ENCODE data around the gene GNB1. TPM values are rescaled to one million over a fixed set of nuclear protein-coding genes. Genes with fewer than 3 reads are reported as not detected.
"Not testable (repeated sequence)": the region's sequence is repeated elsewhere in the genome, so short reads cannot be mapped to it uniquely, and the experiment has no call there.

GNB1 gene
- total RNA-seq, 4 donors from 2014 or later = 154 to 200 (median 174) TPM

DNA sequence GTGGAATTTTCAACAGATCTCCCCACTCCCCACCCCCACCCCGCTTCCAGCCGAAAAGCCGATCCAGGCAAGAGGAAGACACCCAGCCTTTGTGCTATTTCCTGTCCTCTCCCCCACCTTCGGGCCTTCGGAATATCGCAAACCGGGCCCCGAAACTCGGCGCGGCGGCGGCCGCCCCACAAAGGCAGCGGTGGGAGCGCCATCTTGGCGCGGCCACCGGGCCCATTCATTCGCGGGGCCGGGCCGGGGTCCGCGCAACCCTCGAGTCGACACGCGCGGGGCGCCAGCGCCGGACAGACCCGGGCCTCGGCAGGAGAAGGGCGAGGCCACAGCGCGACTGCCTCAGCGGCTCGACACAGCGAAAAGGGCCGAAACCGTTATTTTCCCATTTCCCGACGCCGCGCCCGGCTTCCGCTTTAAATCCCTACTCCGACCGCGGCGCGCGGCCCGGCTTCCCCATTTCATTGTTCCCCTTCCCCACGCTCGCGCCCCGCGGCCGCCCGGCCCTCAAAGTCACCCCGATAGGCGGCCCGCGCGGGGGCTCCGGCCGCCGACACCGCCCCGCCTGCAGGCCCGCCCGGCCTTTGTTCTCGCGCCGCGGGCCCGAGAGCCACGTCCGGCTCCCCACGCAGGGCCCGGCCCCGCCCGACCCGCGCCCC lies 911 bp downstream of the GNB1 start:
- DNase-seq = peak; percentile 27 to 30
- 0 to 1% methylated on average over 12 to 21 of the region's 88 CpGs for WGBS, 2 donors

DNA sequence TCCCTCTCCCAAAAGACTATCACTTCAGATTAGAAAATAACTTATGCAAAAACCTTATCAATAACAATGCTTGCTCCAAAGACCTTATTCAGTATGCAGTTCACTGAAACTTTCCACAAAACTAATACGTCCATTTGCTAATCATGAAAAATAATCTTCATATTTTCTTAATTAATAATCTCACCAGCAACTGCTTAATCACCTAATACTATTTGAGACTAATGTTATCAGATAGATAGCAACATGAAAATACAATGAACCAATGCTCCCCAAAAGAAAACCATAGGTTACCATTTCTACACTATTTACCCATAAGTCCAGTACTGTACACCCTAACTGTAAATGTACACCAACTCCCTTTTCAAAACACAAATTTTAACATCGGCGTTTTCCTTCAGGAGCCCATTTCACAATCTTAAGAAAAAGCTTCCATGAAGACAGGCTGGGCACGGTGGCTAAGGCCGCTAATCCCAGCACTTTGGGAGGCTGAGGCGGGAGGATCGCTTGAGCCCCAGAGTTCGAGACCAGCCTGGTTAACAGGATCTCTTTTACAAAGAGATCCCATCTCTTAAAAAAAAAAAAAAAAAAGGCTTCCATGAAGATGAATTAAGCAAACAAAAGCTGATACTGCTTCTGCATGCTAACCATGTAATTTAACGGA lies 1.7 kb downstream of the GNB1 start:
- Histone ChIP-seq H3K9me3 (no peaks in the 10 kb centered on the region), H3K36me3 (no peaks in the 10 kb centered on the region), H3K27ac (peak overlapping the region in 1 of 3 donors; percentile 82), H3K27me3 (no peaks in the 10 kb centered on the region), H3K4me1 (peaks cover 41 to 54% of the 10 kb centered on the region in 2 donors), H3K4me3 (replicated peaks in 1 of 3) (peak overlapping the region; percentile 75 to 86 (median 79))
- intact Hi-C loops (cut with DNase I) = loop anchor here (10.0 kb wide), 1 partner anchor 54 kb away; no protein-coding TSS in a partner anchor
- TF ChIP-seq POLR2A (IDR thresholded peaks at IDR 0.05) = no peak
- TF ChIP-seq, protein P1, sequence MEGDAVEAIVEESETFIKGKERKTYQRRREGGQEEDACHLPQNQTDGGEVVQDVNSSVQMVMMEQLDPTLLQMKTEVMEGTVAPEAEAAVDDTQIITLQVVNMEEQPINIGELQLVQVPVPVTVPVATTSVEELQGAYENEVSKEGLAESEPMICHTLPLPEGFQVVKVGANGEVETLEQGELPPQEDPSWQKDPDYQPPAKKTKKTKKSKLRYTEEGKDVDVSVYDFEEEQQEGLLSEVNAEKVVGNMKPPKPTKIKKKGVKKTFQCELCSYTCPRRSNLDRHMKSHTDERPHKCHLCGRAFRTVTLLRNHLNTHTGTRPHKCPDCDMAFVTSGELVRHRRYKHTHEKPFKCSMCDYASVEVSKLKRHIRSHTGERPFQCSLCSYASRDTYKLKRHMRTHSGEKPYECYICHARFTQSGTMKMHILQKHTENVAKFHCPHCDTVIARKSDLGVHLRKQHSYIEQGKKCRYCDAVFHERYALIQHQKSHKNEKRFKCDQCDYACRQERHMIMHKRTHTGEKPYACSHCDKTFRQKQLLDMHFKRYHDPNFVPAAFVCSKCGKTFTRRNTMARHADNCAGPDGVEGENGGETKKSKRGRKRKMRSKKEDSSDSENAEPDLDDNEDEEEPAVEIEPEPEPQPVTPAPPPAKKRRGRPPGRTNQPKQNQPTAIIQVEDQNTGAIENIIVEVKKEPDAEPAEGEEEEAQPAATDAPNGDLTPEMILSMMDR (IDR thresholded peaks at IDR 0.05) = no peak
- 24 to 25% methylated on average over 9 of the region's 9 CpGs for WGBS, 2 donors
- DNase-seq = no peak

More for the DNA sequence above, 911 bp downstream of the GNB1 start:
- H3K4me3 ChIP-seq (replicated peaks in 1 of 3) = peak overlapping the region; percentile 75 to 86 (median 79)
- H3K36me3 ChIP-seq = no peaks in the 10 kb centered on the region
- intact Hi-C loops (cut with DNase I) = loop anchor here (5.0 to 10.0 kb wide), 2 partner anchors 55 to 113 kb away; partner anchors contain the start of gene NADK
- H3K27ac ChIP-seq = peak overlapping the region; percentile 66 to 86 (median 82)
- peaks cover 47 to 61% of the 10 kb centered on the region in 2 donors for H3K4me1 ChIP-seq
- H3K27me3 ChIP-seq = no peaks in the 10 kb centered on the region
- no peaks in the 10 kb centered on the region for H3K9me3 ChIP-seq
- TF ChIP-seq POLR2A (IDR thresholded peaks at IDR 0.05) = no peak
- TF ChIP-seq, protein P1 (IDR thresholded peaks at IDR 0.05) = no peak

DNA sequence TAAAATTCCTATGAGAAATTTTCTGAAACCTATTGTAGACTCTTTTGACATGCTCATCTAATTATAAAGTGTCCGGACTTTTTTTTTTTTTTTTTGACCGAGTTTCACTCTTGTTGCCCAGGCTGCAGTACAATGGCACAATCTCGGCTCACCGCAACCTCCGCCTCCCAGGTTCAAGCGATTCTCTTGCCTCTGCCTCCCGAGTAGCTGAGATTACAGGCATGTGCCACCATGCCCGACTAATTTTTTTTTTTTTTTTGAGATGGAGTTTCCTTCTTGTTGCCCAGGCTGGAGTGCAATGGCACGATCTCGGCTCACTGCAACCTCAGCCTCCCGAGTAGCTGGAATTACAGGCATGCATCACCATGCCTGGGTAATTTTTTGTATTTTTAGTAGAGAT lies 7.0 kb downstream of the GNB1 start:
- WGBS, 2 donors = 73 to 76% methylated on average over 11 of the region's 11 CpGs
- H3K4me1 ChIP-seq = peaks cover 55 to 70% of the 10 kb centered on the region in 2 donors
- not testable (repeated sequence) for DNase-seq; H3K27me3 ChIP-seq; H3K4me3 ChIP-seq (replicated peaks in 1 of 3); H3K9me3 ChIP-seq; H3K36me3 ChIP-seq
- peak overlapping the region in 2 of 3 donors; percentile 43 to 59 for H3K27ac ChIP-seq
- intact Hi-C loops (cut with DNase I) = loop anchor here (10.0 kb wide), 1 partner anchor 49 kb away; no protein-coding TSS in a partner anchor

DNA sequence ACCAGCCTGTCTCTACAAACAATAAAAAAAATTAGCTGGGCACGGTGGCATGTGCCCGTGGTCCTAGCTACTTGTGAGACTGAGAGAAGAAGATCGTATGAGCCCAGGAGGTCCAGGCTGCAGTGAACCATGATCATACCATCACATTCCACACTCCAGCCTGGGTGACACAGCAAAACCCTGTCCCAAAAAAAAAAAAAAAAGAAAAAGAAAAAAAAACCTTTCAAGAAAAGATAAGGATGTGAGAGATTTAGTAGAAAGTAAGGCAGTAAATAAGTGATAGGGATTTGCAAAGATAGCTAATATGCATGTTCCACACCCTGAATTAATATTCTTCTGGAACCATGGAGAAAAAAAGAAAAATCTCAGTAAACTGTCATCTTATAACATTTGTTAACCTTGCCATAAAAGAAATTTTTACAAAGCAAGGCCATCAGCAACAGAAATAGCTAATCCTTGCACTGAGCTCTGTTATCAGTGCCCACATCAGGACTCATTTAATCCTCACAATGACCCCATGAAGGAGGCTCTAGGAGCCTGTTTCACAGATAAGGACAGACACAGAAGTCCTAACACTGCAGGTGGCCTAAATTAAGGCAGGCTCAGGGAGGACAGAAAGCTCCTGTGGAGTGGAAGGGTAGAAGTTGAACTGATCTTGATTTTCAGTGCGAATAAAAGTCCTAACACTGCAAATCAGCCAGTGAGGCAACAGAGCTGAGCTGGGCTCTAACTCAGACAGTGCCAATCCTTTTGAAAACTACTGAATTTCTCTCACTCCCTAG lies 7.6 kb downstream of the GNB1 start:
- Histone ChIP-seq H3K9me3 (no peaks in the 10 kb centered on the region), H3K27me3 (no peaks in the 10 kb centered on the region), H3K4me1 (peaks cover 50 to 64% of the 10 kb centered on the region in 2 donors), H3K27ac (peak overlapping the region; percentile 43 to 59 (median 58)), H3K36me3 (no peaks in the 10 kb centered on the region), H3K4me3 (replicated peaks in 1 of 3) (no peak overlapping the region)
- DNase-seq = peak; percentile 50 to 62
- 25% methylated on average over 4 of the region's 4 CpGs for WGBS, 2 donors
- intact Hi-C loops (cut with DNase I) = loop anchor here (10.0 kb wide), 1 partner anchor 48 kb away; no protein-coding TSS in a partner anchor
- no peak for TF ChIP-seq POLR2A (IDR thresholded peaks at IDR 0.05)
- TF ChIP-seq, protein P1 (IDR thresholded peaks at IDR 0.05) = no peak

DNA sequence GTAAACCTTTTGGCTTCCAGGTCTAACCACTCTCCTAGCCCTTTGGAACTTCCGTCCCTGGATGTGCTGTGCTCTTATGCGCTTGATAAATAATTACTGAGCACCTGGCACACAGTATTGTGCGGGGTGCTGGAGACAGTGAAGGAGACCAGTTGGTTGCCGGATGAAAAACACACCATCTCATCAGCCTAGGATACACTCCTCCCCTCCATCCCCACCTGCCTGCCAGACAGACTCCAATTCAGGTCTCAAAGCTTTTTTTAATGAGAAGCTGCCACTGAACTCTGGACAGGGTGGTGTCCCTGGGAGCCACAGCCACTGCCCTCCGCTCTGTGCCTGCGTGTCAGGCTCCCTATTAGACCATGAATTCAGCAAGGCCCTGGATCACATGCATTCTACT lies 9.2 kb downstream of the GNB1 start:
- Histone ChIP-seq H3K27ac (no peak overlapping the region), H3K4me1 (peaks cover 52 to 55% of the 10 kb centered on the region in 2 donors)
- WGBS, 2 donors = 86 to 89% methylated on average over 5 to 6 of the region's 6 CpGs

More for the DNA sequence above, 9.2 kb downstream of the GNB1 start:
- no peak for DNase-seq
- no peaks in the 10 kb centered on the region for H3K9me3 ChIP-seq
- H3K27me3 ChIP-seq = no peaks in the 10 kb centered on the region
- intact Hi-C loops (cut with DNase I) = loop anchor here (10.0 kb wide), 1 partner anchor 47 kb away; no protein-coding TSS in a partner anchor
- no peak overlapping the region for H3K4me3 ChIP-seq (replicated peaks in 1 of 3)
- no peak for TF ChIP-seq POLR2A (IDR thresholded peaks at IDR 0.05)
- no peaks in the 10 kb centered on the region for H3K36me3 ChIP-seq
